CD8-positive, alpha-beta memory T cell (primary cell): ENCODE measurements around the gene PIP5K1B. TPM values are rescaled to one million over a fixed set of nuclear protein-coding genes. Genes with fewer than 3 reads are reported as not detected.
"Not testable (repeated sequence)": the region's sequence is repeated elsewhere in the genome, so short reads cannot be mapped to it uniquely, and the experiment has no call there.

ENCODE experiments used
- CTCF ChIA-PET: fragments of 350-600 bp; sonication (Branson Sonifier 250); formaldehyde crosslinking; loops from one replicate; lab custom pipeline; 2021; ENCODE audit warnings: antibody characterized with exemption; lab: Charles Lee
- POLR2A ChIA-PET: fragments of 350-600 bp; sonication (Branson Sonifier 250); formaldehyde crosslinking; loops from one replicate; lab custom pipeline; 2021; ENCODE audit warnings: antibody characterized with exemption; lab: Charles Lee
- DNase-seq, 5 donors: peaks; one replicate each; pipeline versions ENCODE4 v3.0.0 to v3.0.0-alpha.2; 2020 to 2022; ENCODE audit warnings: mixed read lengths in 1 of 5
- H3K27ac ChIP-seq: one replicate; pipeline ENCODE4 v1.7.0; 2013; ENCODE audit warnings: low read depth, mild to moderate bottlenecking, low read length, moderate library complexity
- H3K27me3 ChIP-seq: 2 replicates; pipeline ENCODE4 v1.7.0; 2013; ENCODE audit warnings: low read length, mild to moderate bottlenecking; ENCODE audit not compliant: insufficient read depth, poor library complexity, severe bottlenecking
- H3K36me3 ChIP-seq: 2 replicates; pipeline ENCODE4 v1.7.0; 2013; ENCODE audit warnings: mild to moderate bottlenecking, low read length, moderate library complexity; ENCODE audit not compliant: insufficient read depth
- H3K4me1 ChIP-seq: 2 replicates; pipeline ENCODE4 v1.7.0; 2013; ENCODE audit warnings: mild to moderate bottlenecking, low read length, moderate library complexity; ENCODE audit not compliant: insufficient read depth
- H3K4me3 ChIP-seq: 2 replicates; pipeline ENCODE4 v1.7.0; 2013; ENCODE audit warnings: mild to moderate bottlenecking, low read length
- H3K9me3 ChIP-seq: 2 replicates; pipeline ENCODE4 v1.7.0; 2013; ENCODE audit warnings: mild to moderate bottlenecking, low read length
- H3K27ac Mint-ChIP-seq, 8 donors: one replicate each; pipeline ENCODE4 v1.8.0; 2020 to 2021; ENCODE audit warnings: mixed read lengths in 8 of 8, mild to moderate bottlenecking in 6 of 8, inconsistent platforms in 3 of 8, moderate library complexity in 3 of 8
- H3K27me3 Mint-ChIP-seq, 2 donors: one replicate each; pipeline ENCODE4 v1.8.0; 2020 to 2021; ENCODE audit warnings: mixed read lengths in 2 of 2, mild to moderate bottlenecking in 1 of 2, moderate library complexity in 1 of 2
- H3K36me3 Mint-ChIP-seq, 3 donors: one replicate each; pipeline ENCODE4 v1.8.0; 2020 to 2021; ENCODE audit warnings: mixed read lengths in 3 of 3, inconsistent platforms in 1 of 3, mild to moderate bottlenecking in 1 of 3
- H3K4me1 Mint-ChIP-seq, 3 donors: one replicate each; pipeline ENCODE4 v1.8.0; 2020 to 2021; ENCODE audit warnings: mixed read lengths in 3 of 3, inconsistent platforms in 1 of 3, mild to moderate bottlenecking in 1 of 3
- H3K4me3 Mint-ChIP-seq, 7 donors: one replicate each; pipeline ENCODE4 v1.8.0; 2020 to 2021; ENCODE audit warnings: mixed read lengths in 7 of 7, mild to moderate bottlenecking in 6 of 7, moderate library complexity in 4 of 7, inconsistent platforms in 2 of 7
- H3K9me3 Mint-ChIP-seq, 5 donors: one replicate each; pipeline ENCODE4 v1.8.0; 2020 to 2022; ENCODE audit warnings: mixed read lengths in 5 of 5, mild to moderate bottlenecking in 3 of 5, moderate library complexity in 2 of 5, inconsistent platforms in 1 of 5
- polyA plus RNA-seq: library from polyadenylated mRNA; unstranded; fragments of 300-500 nt; fragmentation: Illumina TruSeq; gene quantifications from one replicate; pipeline ENCODE4 v1.2.3, GENCODE V29; 2021
- total RNA-seq, 2 experiments: library from RNA; stranded (reverse); gene quantifications; one replicate each; pipeline ENCODE4 v1.2.3, GENCODE V29; 2021

Gene PIP5K1B
- total and polyA plus RNA-seq, 3 experiments from 2014 or later: 3.1 TPM; not detected in 1

DNA sequence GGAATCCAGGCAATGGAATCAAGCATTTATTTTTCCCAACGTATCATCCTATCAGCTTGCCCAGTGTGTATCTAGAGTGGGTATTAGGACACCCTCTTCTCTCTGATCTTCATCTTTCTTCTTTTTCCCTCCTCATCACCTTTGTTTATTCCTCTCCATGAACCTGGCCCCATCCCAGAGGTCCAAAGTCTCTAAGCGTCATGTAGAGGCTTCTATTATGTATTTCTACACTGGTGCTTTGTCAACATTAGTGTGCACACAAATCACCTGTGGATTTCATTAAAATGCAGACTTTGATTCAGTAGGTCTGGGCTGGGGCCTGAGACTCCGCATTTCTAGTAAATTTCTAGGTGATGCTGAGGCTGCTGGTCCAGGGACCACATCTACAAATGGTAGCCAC lies 19.8 kb upstream of the PIP5K1B start:
- no peak overlapping the region for H3K27ac ChIP-seq
- no peak overlapping the region for H3K4me3 ChIP-seq
- H3K36me3 ChIP-seq: no peaks in the 10 kb centered on the region
- DNase-seq: no peak
- H3K9me3 ChIP-seq: no peaks in the 10 kb centered on the region
- Mint-ChIP-seq H3K4me3 (no peak overlapping the region), H3K27ac (no peak overlapping the region), H3K27me3 (peaks cover 6 to 33% of the 10 kb centered on the region in 2 donors), H3K9me3 (no peaks in the 10 kb centered on the region), H3K36me3 (no peaks in the 10 kb centered on the region), H3K4me1 (no peaks in the 10 kb centered on the region)
- POLR2A ChIA-PET: no interaction called here
- no peaks in the 10 kb centered on the region for H3K4me1 ChIP-seq
- no peaks in the 10 kb centered on the region for H3K27me3 ChIP-seq
- CTCF ChIA-PET: no interaction called here

DNA sequence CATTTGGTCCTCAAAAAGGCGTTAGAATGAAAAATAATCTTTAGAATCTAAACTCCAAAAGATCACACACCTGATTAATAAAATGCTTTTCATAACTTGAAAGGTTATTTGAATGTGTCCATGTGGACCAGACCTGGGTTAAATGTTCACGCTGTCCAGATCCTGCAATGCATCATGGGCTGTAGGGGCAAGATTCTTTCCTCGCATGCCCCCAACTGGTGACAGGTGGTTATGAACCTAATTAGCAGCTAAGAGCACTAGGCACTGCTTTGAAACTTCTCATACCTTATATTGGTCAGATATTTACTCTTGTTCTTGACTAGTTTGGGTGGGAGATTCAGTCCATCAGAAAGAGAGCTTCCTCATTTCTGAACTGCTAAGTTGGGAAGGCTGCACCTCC lies 19.3 kb upstream of the PIP5K1B start:
- no peaks in the 10 kb centered on the region for H3K4me1 Mint-ChIP-seq
- Histone ChIP-seq H3K36me3 (no peaks in the 10 kb centered on the region), H3K27ac (no peak overlapping the region), H3K9me3 (no peaks in the 10 kb centered on the region), H3K4me3 (no peak overlapping the region), H3K4me1 (no peaks in the 10 kb centered on the region), H3K27me3 (no peaks in the 10 kb centered on the region)
- no peak overlapping the region for H3K4me3 Mint-ChIP-seq
- peaks cover 6 to 33% of the 10 kb centered on the region in 2 donors for H3K27me3 Mint-ChIP-seq
- CTCF ChIA-PET: no interaction called here
- no peak overlapping the region for H3K27ac Mint-ChIP-seq
- DNase-seq: no peak
- no peaks in the 10 kb centered on the region for H3K9me3 Mint-ChIP-seq
- POLR2A ChIA-PET: no interaction called here
- H3K36me3 Mint-ChIP-seq: no peaks in the 10 kb centered on the region

- no peaks in the 10 kb centered on the region for H3K36me3 Mint-ChIP-seq
- Histone ChIP-seq H3K27me3 (no peaks in the 10 kb centered on the region), H3K4me3 (no peak overlapping the region), H3K27ac (no peak overlapping the region), H3K9me3 (no peaks in the 10 kb centered on the region), H3K36me3 (no peaks in the 10 kb centered on the region), H3K4me1 (no peaks in the 10 kb centered on the region)
- H3K4me1 Mint-ChIP-seq: no peaks in the 10 kb centered on the region
- CTCF ChIA-PET: no interaction called here
- DNase-seq: no peak
- POLR2A ChIA-PET: no interaction called here
- H3K4me3 Mint-ChIP-seq: no peak overlapping the region
- H3K27ac Mint-ChIP-seq: peak overlapping the region in 1 of 8 donors; percentile 60
- H3K9me3 Mint-ChIP-seq: peaks cover 0 to 3% (median 0%) of the 10 kb centered on the region in 5 donors
- H3K27me3 Mint-ChIP-seq: peaks cover 14 to 33% of the 10 kb centered on the region in 2 donors
Observed at GRCh38 chr9:68690088-68690487, 15.0 kb upstream of the PIP5K1B start.

- Mint-ChIP-seq H3K4me3 (no peak overlapping the region), H3K27me3 (peaks cover 11 to 42% of the 10 kb centered on the region in 2 donors), H3K9me3 (peaks cover 0 to 8% (median 4%) of the 10 kb centered on the region in 5 donors), H3K27ac (no peak overlapping the region), H3K4me1 (no peaks in the 10 kb centered on the region), H3K36me3 (no peaks in the 10 kb centered on the region)
- H3K27ac ChIP-seq: no peak overlapping the region
- H3K4me1 ChIP-seq: no peaks in the 10 kb centered on the region
- no peak overlapping the region for H3K4me3 ChIP-seq
- H3K27me3 ChIP-seq: no peaks in the 10 kb centered on the region
- POLR2A ChIA-PET: no interaction called here
- H3K9me3 ChIP-seq: no peaks in the 10 kb centered on the region
- no peak for DNase-seq
- H3K36me3 ChIP-seq: no peaks in the 10 kb centered on the region
- CTCF ChIA-PET: no interaction called here
Observed at GRCh38 chr9:68692519-68692918, 12.5 kb upstream of the PIP5K1B start.

- Mint-ChIP-seq H3K4me1 (no peaks in the 10 kb centered on the region), H3K9me3 (peaks cover 0 to 8% (median 4%) of the 10 kb centered on the region in 5 donors), H3K27me3 (peaks cover 11 to 48% of the 10 kb centered on the region in 2 donors), H3K4me3 (no peak overlapping the region), H3K36me3 (no peaks in the 10 kb centered on the region), H3K27ac (no peak overlapping the region)
- Histone ChIP-seq H3K4me1 (no peaks in the 10 kb centered on the region), H3K9me3 (no peaks in the 10 kb centered on the region), H3K36me3 (no peaks in the 10 kb centered on the region), H3K27ac (no peak overlapping the region), H3K4me3 (no peak overlapping the region), H3K27me3 (no peaks in the 10 kb centered on the region)
- ChIA-PET CTCF (interaction anchor here (0.5 kb wide), 1 partner anchor 26 kb away, joined by 4 read pairs; no protein-coding TSS in a partner anchor), POLR2A (no interaction called here)
- DNase-seq: no peak
Observed at GRCh38 chr9:68694125-68694524, 10.9 kb upstream of the PIP5K1B start.

DNA sequence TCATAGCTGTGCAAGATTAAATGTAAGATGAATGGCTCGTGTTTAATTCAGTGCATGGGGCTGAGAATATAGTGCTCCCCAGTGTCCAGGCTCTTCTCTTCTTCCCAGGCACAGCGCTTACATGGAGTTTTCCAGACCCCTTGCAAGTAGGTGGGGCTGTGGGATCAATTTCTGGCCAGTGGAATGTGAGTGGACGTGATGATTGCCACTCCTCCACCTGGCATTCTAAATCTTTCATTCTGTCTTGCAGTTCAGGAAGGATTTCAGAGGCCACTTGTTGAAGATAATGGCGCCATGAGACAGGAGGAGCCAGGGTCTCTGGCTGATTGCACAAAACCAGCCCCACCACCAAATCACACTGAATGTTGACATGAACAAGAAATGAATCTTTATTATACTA lies 7.2 kb upstream of the PIP5K1B start:
- peaks cover 13 to 72% of the 10 kb centered on the region in 2 donors for H3K27me3 Mint-ChIP-seq
- H3K4me3 Mint-ChIP-seq: no peak overlapping the region
- ChIA-PET CTCF (no interaction called here), POLR2A (no interaction called here)
- H3K4me1 ChIP-seq: no peaks in the 10 kb centered on the region
- H3K9me3 Mint-ChIP-seq: peaks cover 0 to 8% (median 4%) of the 10 kb centered on the region in 5 donors
- H3K27ac Mint-ChIP-seq: peak overlapping the region in 1 of 8 donors; percentile 54
- no peaks in the 10 kb centered on the region for H3K4me1 Mint-ChIP-seq
- no peak for DNase-seq
- H3K27ac ChIP-seq: no peak overlapping the region
- no peaks in the 10 kb centered on the region for H3K9me3 ChIP-seq
- H3K4me3 ChIP-seq: no peak overlapping the region
- H3K36me3 Mint-ChIP-seq: no peaks in the 10 kb centered on the region
- peaks cover 3% of the 10 kb centered on the region for H3K27me3 ChIP-seq
- no peaks in the 10 kb centered on the region for H3K36me3 ChIP-seq

GRCh38 chr9:68698943-68699509 lies 6.0 kb upstream of the PIP5K1B start:
- Mint-ChIP-seq H3K4me1 (peaks cover under 1 to 2% (median 1%) of the 10 kb centered on the region in 3 donors), H3K27me3 (peaks cover 20 to 81% of the 10 kb centered on the region in 2 donors), H3K9me3 (peaks cover 0 to 8% (median 4%) of the 10 kb centered on the region in 5 donors), H3K36me3 (no peaks in the 10 kb centered on the region), H3K4me3 (no peak overlapping the region), H3K27ac (no peak overlapping the region)
- CTCF ChIA-PET: no interaction called here
- Histone ChIP-seq H3K4me3 (no peak overlapping the region), H3K36me3 (no peaks in the 10 kb centered on the region), H3K9me3 (no peaks in the 10 kb centered on the region), H3K27me3 (peaks cover 7% of the 10 kb centered on the region), H3K4me1 (no peaks in the 10 kb centered on the region), H3K27ac (peak overlapping the region; percentile 16)
- POLR2A ChIA-PET: no interaction called here
- no peak for DNase-seq

- H3K27me3 Mint-ChIP-seq: peaks cover 22 to 82% of the 10 kb centered on the region in 2 donors
- H3K4me3 ChIP-seq, H3K9me3 ChIP-seq, H3K36me3 ChIP-seq, H3K4me1 Mint-ChIP-seq, H3K9me3 Mint-ChIP-seq, H3K4me1 ChIP-seq, H3K27me3 ChIP-seq, POLR2A ChIA-PET, H3K4me3 Mint-ChIP-seq, DNase-seq, H3K27ac Mint-ChIP-seq, H3K36me3 Mint-ChIP-seq, CTCF ChIA-PET: not testable (repeated sequence)
- H3K27ac ChIP-seq: peak overlapping the region; percentile 16
Observed at GRCh38 chr9:68699625-68700024, 5.4 kb upstream of the PIP5K1B start.
